ENCODE results near the gene MYH9.
"Not testable (repeated sequence)": the region's sequence is repeated elsewhere in the genome, so short reads cannot be mapped to it uniquely, and the experiment has no call there.

Gene MYH9

GRCh38 chr22:36257948-36258670 is 129.7 kb downstream of the MYH9 start:
- H3K9me3 Mint-ChIP-seq (ENCODE audit: low read depth): no peaks in the 10 kb centered on the region
- H3K4me1 Mint-ChIP-seq (ENCODE audit: low read depth): peaks cover 47% of the 10 kb centered on the region
- H3K36me3 Mint-ChIP-seq: peaks cover 22% of the 10 kb centered on the region
- no peaks in the 10 kb centered on the region for H3K27me3 Mint-ChIP-seq
- H3K4me3 Mint-ChIP-seq: peak overlapping the region; percentile 72
- peak overlapping the region; percentile 81 for H3K27ac Mint-ChIP-seq

- Mint-ChIP-seq H3K4me1 (ENCODE audit: low read depth) (peaks cover 55% of the 10 kb centered on the region), H3K9me3 (ENCODE audit: low read depth) (no peaks in the 10 kb centered on the region)
These were observed 130.5 kb downstream of the MYH9 start for GRCh38 chr22:36257308-36257707.

GRCh38 chr22:36256478-36256877 is 131.3 kb downstream of the MYH9 start:
- Mint-ChIP-seq H3K4me3 (peak overlapping the region; percentile 45), H3K27ac (peak overlapping the region; percentile 62), H3K4me1 (ENCODE audit: low read depth) (peaks cover 62% of the 10 kb centered on the region), H3K27me3 (no peaks in the 10 kb centered on the region), H3K36me3 (peaks cover 22% of the 10 kb centered on the region), H3K9me3 (ENCODE audit: low read depth) (no peaks in the 10 kb centered on the region)

More at GRCh38 chr22:36257308-36257707, 130.5 kb downstream of the MYH9 start:
- no peaks in the 10 kb centered on the region for H3K27me3 Mint-ChIP-seq
- no peak overlapping the region for H3K27ac Mint-ChIP-seq
- H3K4me3 Mint-ChIP-seq: no peak overlapping the region
- peaks cover 22% of the 10 kb centered on the region for H3K36me3 Mint-ChIP-seq

DNA sequence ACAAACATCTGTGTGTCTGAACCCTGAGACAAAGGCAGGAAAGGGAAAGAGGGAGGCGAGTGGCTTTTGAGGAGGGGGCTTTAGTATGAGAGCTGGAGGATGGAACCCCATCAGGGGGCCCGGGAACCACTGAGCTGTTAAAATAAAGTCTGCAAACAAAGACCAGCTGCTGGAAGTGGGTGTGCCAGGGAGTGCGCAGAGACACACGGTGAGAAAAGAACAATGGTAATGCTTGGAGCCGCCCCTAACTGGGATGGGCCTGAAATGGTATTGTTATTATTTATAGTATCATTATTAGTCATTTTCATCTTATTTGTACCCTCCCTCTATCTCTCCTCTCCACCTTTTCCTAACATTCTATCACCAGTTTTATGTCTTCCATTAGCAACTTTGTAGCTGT is 132.2 kb downstream of the MYH9 start:
- H3K9me3 Mint-ChIP-seq (ENCODE audit: low read depth); H3K27me3 Mint-ChIP-seq: not testable (repeated sequence)
- Mint-ChIP-seq H3K4me1 (ENCODE audit: low read depth) (peaks cover 62% of the 10 kb centered on the region), H3K36me3 (peaks cover 20% of the 10 kb centered on the region), H3K27ac (peak overlapping the region; percentile 62), H3K4me3 (peak overlapping the region; percentile 45)

DNA sequence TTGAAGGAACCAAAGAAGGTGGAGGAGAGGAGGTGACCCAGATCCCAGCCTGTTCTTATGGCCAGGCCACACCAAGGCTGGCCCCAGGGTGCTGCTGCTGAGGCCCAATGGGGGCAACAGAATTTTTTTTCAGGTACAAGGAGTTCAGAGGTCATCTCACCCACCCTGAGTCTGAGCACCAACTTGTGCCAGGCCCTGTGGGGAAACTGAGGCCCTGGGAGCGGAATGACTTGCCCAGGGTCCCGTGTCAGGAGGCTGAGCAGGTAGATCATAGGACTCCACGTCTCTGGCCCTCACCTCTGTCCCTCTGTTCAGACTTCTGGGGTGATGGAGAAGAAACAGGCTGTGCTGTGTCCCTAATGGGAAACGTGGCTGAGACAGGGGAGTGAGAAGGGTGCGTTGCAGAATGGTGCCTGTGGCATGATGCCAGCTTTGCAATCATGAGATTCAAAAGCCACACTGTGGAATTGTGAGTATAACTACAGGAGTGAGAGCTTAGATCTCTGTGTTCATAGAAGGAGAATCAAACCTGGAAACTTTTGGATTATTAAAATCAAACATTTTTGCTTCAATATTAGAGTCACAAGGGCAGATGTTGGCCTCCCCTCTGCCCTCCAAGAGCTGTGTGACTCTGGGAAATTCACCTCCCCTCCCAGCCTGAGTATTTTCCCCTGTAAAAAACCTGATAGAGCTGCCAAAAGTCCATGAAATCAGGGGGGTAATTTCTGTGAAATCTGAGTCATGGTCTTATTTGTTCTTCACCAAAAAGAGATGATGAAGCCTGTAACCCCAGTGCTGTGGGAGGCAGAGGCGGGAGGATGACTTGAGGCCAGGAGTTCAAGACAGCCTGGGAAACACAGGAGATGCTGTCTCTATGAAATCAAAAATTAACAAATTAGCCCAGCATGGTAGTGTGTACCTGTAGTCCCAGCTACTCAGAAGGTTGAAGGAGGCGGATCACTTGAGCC is 134.0 kb downstream of the MYH9 start:
- Mint-ChIP-seq H3K27ac (peak overlapping the region; percentile 95), H3K9me3 (ENCODE audit: low read depth) (peaks cover 5% of the 10 kb centered on the region), H3K36me3 (peaks cover 21% of the 10 kb centered on the region), H3K4me3 (peak overlapping the region; percentile 92), H3K27me3 (no peaks in the 10 kb centered on the region), H3K4me1 (ENCODE audit: low read depth) (peaks cover 55% of the 10 kb centered on the region)

GRCh38 chr22:36252754-36253522 is 134.8 kb downstream of the MYH9 start, which contains the start of gene APOL1:
APOL1 (plus strand) TSS chr22:36253133; CDS start chr22:36254956, 1,823 bp downstream.
- H3K9me3 Mint-ChIP-seq (ENCODE audit: low read depth): peaks cover 11% of the 10 kb centered on the region
- peaks cover 47% of the 10 kb centered on the region for H3K4me1 Mint-ChIP-seq (ENCODE audit: low read depth)
- H3K4me3 Mint-ChIP-seq: peak within 1 kb of the TSS; percentile 92
- H3K27me3 Mint-ChIP-seq: no peaks in the 10 kb centered on the region
- peak within 1 kb of the TSS; percentile 95 for H3K27ac Mint-ChIP-seq
- H3K36me3 Mint-ChIP-seq: peaks cover 16% of the 10 kb centered on the region

DNA sequence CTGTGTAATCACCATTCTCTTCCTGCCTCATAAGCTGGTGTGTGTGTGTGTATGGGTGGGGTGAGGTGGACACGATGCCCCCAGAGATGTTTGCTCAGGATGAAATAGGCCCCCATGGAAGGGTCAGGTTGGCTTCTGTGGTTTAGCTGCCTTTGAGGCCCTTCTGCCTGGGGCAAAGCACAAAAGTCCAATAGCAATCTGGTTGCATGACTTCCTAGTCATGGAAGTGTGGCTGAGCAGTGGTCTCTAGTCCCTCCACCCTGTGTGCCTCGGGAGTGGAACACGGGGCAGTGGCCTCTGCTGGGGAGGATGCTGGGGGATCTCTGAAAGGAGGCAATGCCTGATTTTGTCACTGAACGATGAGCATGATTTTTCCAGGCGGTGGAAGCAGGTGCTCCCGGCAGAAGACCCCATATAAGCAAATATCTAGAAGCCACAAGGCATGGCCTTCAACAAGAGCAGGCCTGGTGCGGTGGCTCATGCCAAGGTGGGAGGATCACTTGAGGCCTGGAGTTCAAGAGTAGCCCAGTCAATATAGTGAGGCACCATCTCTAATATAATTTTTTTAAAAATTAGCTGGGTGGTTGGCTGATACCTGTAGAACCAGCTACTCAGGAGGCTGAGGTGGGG is 135.7 kb downstream of the MYH9 start:
- Mint-ChIP-seq H3K36me3 (peaks cover 13% of the 10 kb centered on the region), H3K4me1 (ENCODE audit: low read depth) (peaks cover 47% of the 10 kb centered on the region), H3K9me3 (ENCODE audit: low read depth) (peaks cover 11% of the 10 kb centered on the region), H3K4me3 (peak overlapping the region; percentile 92), H3K27ac (peak overlapping the region; percentile 95)
- H3K27me3 Mint-ChIP-seq: not testable (repeated sequence)

GRCh38 chr22:36250292-36250960 is 137.3 kb downstream of the MYH9 start:
- Mint-ChIP-seq H3K4me1 (ENCODE audit: low read depth) (peaks cover 34% of the 10 kb centered on the region), H3K9me3 (ENCODE audit: low read depth) (peaks cover 11% of the 10 kb centered on the region)
- not testable (repeated sequence) for H3K27me3 Mint-ChIP-seq, H3K27ac Mint-ChIP-seq, H3K36me3 Mint-ChIP-seq, H3K4me3 Mint-ChIP-seq

DNA sequence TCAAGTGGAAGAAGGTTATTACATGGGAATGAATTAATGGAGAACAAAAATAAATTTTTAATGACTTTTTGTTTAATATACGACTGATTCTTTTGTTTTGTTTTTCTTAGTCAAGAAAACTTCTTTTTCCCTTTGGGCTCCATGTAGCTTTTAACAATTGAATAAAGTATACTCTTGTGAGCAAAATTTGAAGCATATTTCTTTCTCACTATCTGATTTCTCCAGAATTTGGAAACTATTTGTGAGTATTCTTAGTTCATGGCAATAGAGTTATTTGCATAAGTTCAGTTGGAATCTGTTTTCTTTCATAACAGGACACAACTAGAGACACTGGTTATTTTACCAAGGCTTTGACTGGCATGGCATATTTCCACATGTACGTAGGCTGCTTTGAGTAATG is 138.6 kb downstream of the MYH9 start:
- Mint-ChIP-seq H3K27me3 (no peaks in the 10 kb centered on the region), H3K4me3 (no peak overlapping the region), H3K4me1 (ENCODE audit: low read depth) (peaks cover 24% of the 10 kb centered on the region), H3K9me3 (ENCODE audit: low read depth) (peaks cover 11% of the 10 kb centered on the region), H3K36me3 (peaks cover 3% of the 10 kb centered on the region), H3K27ac (no peak overlapping the region)

DNA sequence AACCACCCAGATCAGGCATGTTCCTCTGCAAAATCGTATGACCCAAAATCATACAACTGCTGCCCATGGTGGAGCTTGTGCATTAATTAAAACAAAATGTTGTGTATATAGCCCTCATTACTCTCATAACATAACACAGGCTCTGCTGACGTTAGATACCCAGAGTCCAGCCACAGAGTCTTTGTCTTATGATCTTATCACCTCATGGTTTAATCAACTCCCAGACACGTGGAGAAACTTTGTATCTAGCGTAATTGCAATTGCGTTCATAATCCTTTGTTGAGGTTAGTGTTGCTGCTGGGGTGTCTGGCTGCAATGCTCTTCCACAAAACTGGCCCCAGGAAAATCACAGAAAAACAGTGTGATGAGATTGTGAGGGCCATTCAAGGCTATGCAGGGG is 139.8 kb downstream of the MYH9 start:
- Mint-ChIP-seq H3K27ac (no peak overlapping the region), H3K4me3 (no peak overlapping the region), H3K36me3 (peaks cover 2% of the 10 kb centered on the region), H3K9me3 (ENCODE audit: low read depth) (peaks cover 11% of the 10 kb centered on the region), H3K27me3 (no peaks in the 10 kb centered on the region), H3K4me1 (ENCODE audit: low read depth) (peaks cover 13% of the 10 kb centered on the region)

GRCh38 chr22:36246718-36247117 is 141.0 kb downstream of the MYH9 start:
- Mint-ChIP-seq H3K36me3 (peaks cover 2% of the 10 kb centered on the region), H3K27ac (no peak overlapping the region), H3K9me3 (ENCODE audit: low read depth) (peaks cover 16% of the 10 kb centered on the region), H3K4me1 (ENCODE audit: low read depth) (peaks cover under 1% of the 10 kb centered on the region), H3K27me3 (no peaks in the 10 kb centered on the region), H3K4me3 (no peak overlapping the region)

- H3K27ac Mint-ChIP-seq: no peak overlapping the region
- peaks cover 2% of the 10 kb centered on the region for H3K36me3 Mint-ChIP-seq
- no peak overlapping the region for H3K4me3 Mint-ChIP-seq
- H3K9me3 Mint-ChIP-seq (ENCODE audit: low read depth): peaks cover 16% of the 10 kb centered on the region
- H3K4me1 Mint-ChIP-seq (ENCODE audit: low read depth): no peaks in the 10 kb centered on the region
- H3K27me3 Mint-ChIP-seq: no peaks in the 10 kb centered on the region
These were observed 141.9 kb downstream of the MYH9 start for GRCh38 chr22:36245805-36246356.

DNA sequence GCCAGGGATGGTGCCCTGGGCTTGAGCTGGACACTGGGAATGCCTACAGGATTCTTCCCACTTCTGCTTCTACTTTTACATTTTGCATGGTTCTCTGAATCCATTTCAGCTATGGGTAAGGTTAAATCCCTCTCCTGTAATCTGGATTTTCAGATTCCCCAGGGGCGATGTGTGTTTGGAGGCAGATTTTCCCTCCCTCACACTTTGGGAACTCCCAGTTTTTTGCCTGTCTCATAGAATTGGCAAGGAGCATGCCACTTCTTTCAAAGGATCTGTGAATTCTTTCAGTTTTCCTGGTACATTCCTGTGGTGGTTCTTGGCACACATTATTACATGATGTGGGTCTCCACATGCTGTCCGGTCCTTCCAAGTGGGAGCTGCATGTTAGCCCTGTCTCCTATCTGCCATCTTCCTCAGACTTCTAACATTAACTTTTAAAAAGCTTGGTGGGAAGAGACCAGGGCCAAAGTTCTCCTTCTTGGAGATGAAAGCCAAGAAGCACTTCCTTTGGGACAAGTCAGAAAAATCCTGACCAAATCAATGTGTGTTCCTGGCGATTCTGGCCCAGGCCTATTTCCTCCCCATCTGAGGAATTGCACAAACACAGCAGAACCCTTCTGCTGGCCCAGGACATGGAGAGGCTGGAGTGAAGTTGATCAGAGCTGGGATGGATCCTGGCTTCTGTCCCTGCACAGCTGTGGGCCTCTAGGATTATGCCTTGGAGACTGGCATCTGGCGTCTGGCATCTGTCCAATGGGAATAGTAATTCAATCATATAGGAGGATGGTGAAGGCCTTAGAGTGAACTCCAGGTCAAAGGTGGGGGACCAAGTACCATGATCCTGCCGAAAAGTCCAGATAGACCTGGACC is 143.0 kb downstream of the MYH9 start:
- H3K27me3 Mint-ChIP-seq: no peaks in the 10 kb centered on the region
- H3K27ac Mint-ChIP-seq: no peak overlapping the region
- H3K4me3 Mint-ChIP-seq: no peak overlapping the region
- H3K36me3 Mint-ChIP-seq: peaks cover 2% of the 10 kb centered on the region
- peaks cover 6% of the 10 kb centered on the region for H3K4me1 Mint-ChIP-seq (ENCODE audit: low read depth)
- peaks cover 16% of the 10 kb centered on the region for H3K9me3 Mint-ChIP-seq (ENCODE audit: low read depth)

Measured in activated naive CD8-positive, alpha-beta T cell (primary cell).